NCI-H128 (cell line): ENCODE measurements around the gene TMEM86B.

ENCODE experiments used
- DNase-seq: peaks from one replicate; lab custom pipeline; 2025; ENCODE audit not compliant: unreplicated experiment; lab: John Stamatoyannopoulos, UW

Gene TMEM86B

GRCh38 chr19:55179606-55180484, 48.7 kb downstream of the TMEM86B start, which contains the start of gene SYT5:
Gene SYT5 (minus strand): TSS chr19:55180289. CDS start chr19:55179041, 1,248 bp downstream.
- DNase-seq, result no peak

DNA sequence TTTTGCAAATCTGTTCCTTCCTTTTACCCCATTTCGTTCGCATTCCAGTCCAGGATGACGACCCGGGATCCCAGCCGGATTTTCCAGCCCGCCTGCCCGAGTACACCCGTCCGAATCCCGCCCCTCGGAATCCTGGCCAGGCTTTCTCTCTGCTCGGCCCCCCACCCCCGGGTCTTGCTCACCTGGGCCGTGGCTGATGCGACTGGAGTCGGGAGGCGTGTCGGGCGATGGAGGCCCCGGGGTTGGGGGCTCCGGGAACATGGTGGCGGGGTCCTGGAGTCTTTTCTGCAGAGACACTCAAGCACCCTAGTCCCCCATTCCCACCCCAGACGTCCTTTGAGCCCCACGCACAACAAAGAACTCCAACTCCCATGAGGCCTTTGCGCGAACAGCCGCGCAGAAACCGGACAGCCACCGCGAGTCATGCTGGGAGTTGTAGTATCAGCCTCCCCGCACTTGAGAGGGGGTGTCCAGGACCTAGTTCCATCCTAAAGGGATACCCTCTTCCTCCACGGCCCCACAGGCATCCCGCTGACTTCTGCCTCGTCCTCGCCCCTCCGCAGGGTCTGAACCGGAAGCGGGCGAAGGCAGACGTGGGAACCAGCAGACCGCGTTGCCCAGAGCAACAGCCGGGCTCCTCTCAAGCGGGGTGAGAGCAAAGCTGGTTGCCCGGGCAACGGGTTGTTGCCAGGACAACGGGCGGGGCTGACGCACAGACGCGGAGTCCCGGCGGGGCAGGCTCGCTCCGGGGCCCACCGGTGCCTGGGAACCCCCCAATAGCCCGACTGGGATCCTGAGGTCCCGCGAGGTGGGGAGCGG, 49.6 kb downstream of the TMEM86B start:
- peak; percentile 82 for DNase-seq
